ENCODE results near the gene NCKAP5.
"Not testable (repeated sequence)": the region's sequence is repeated elsewhere in the genome, so short reads cannot be mapped to it uniquely, and the experiment has no call there.

NCKAP5 gene

GRCh38 chr2:132733094-132733493 lies 835.2 kb downstream of the NCKAP5 start:
- no peak for DNase-seq

GRCh38 chr2:132732694-132733093 lies 835.6 kb downstream of the NCKAP5 start:
- DNase-seq: no peak

GRCh38 chr2:132731441-132731840 lies 836.8 kb downstream of the NCKAP5 start:
- no peak for DNase-seq

GRCh38 chr2:132730611-132731010 lies 837.7 kb downstream of the NCKAP5 start:
- DNase-seq: no peak

GRCh38 chr2:132729522-132729921 lies 838.7 kb downstream of the NCKAP5 start:
- DNase-seq: no peak

- no peak for DNase-seq
Measured at GRCh38 chr2:132726155-132726554, 842.1 kb downstream of the NCKAP5 start.

- no peak for DNase-seq
Measured at GRCh38 chr2:132725748-132726147, 842.5 kb downstream of the NCKAP5 start.

GRCh38 chr2:132725148-132725547 lies 843.1 kb downstream of the NCKAP5 start:
- DNase-seq: no peak

- DNase-seq: no peak
Measured at GRCh38 chr2:132721938-132722337, 846.3 kb downstream of the NCKAP5 start.

- DNase-seq: no peak
Measured at GRCh38 chr2:132720393-132720792, 847.9 kb downstream of the NCKAP5 start.

- no peak for DNase-seq
Measured at GRCh38 chr2:132719480-132719879, 848.8 kb downstream of the NCKAP5 start.

GRCh38 chr2:132716954-132717353 lies 851.3 kb downstream of the NCKAP5 start:
- no peak for DNase-seq

GRCh38 chr2:132715386-132716351 lies 852.6 kb downstream of the NCKAP5 start:
- DNase-seq: no peak

- DNase-seq: no peak
Measured at GRCh38 chr2:132703396-132703795, 864.9 kb downstream of the NCKAP5 start.

- no peak for DNase-seq
Measured at GRCh38 chr2:132701810-132702209, 866.5 kb downstream of the NCKAP5 start.

- not testable (repeated sequence) for DNase-seq
Measured at GRCh38 chr2:132699802-132700201, 868.5 kb downstream of the NCKAP5 start.

GRCh38 chr2:132698347-132698746 lies 869.9 kb downstream of the NCKAP5 start:
- DNase-seq: not testable (repeated sequence)

GRCh38 chr2:132697556-132698205 lies 870.6 kb downstream of the NCKAP5 start:
- DNase-seq: no peak

GRCh38 chr2:132692816-132693215 lies 875.4 kb downstream of the NCKAP5 start:
- DNase-seq: no peak

GRCh38 chr2:132691556-132691955 lies 876.7 kb downstream of the NCKAP5 start:
- DNase-seq: no peak

GRCh38 chr2:132690664-132691303 lies 877.5 kb downstream of the NCKAP5 start:
- no peak for DNase-seq

- DNase-seq: no peak
Measured at GRCh38 chr2:132681766-132682165, 886.5 kb downstream of the NCKAP5 start.

GRCh38 chr2:132680544-132680943 lies 887.7 kb downstream of the NCKAP5 start:
- no peak for DNase-seq

GRCh38 chr2:132678483-132678882 lies 889.8 kb downstream of the NCKAP5 start:
- no peak for DNase-seq

Measured in activated naive CD4-positive, alpha-beta T cell treated with Interleukin-2 at 50 U/mL for 16 hours (primary cell).